ENCODE measurements around the gene MIDN.

MIDN gene

DNA sequence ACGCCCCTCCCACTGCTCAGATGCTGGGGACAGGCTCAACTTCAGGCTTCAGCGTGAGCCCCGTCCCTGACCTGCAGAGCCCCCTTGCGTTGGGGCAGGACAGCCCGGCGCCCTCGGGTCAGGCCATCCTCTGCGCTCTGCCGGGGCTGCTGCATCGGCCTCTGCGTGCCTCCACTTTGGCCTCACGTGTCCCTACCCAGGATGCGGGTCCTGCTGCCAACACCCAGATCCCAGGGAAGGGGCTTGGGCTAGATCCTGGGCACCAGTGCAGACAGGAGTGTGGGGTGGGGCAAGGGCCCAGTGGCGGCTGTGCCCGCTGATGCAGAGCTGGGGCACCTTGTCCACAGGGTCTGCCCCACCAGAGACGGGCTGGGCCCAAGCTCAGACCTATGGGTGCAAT lies 23.5 kb upstream of the MIDN start:
- Histone ChIP-seq H4K20me1 (ENCODE audit: insufficient read depth, low read length) (no peaks in the 10 kb centered on the region), H3F3A (ENCODE audit: insufficient read depth, low read length) (no peaks in the 10 kb centered on the region), H3K9me2 (ENCODE audit: low read depth, low read length) (no peaks in the 10 kb centered on the region), H2AFZ (ENCODE audit: low read length) (no peak overlapping the region), H3K27me3 (ENCODE audit: insufficient read depth, low read length) (no peaks in the 10 kb centered on the region), H3K36me3 (ENCODE audit: insufficient read depth, low read length) (peaks cover 48% of the 10 kb centered on the region), H3K4me3 (ENCODE audit: low read depth, low read length, poor library complexity, severe bottlenecking) (no peak overlapping the region), H3K79me2 (ENCODE audit: insufficient read depth, low read length) (no peaks in the 10 kb centered on the region), H3K4me2 (ENCODE audit: low read length) (no peak overlapping the region), H3K27ac (ENCODE audit: low read depth, low read length, poor library complexity, severe bottlenecking) (no peak overlapping the region), H3K9ac (ENCODE audit: low read length) (no peak overlapping the region), H3K9me3 (ENCODE audit: low read length) (no peaks in the 10 kb centered on the region), H3K4me1 (ENCODE audit: insufficient read depth, low read length, severe bottlenecking) (peaks cover 13% of the 10 kb centered on the region)
- TF ChIP-seq EZH2 (IDR thresholded peaks at IDR 0.05; ENCODE audit: borderline replicate concordance, low read length), result no peak
- TF ChIP-seq, protein P1, sequence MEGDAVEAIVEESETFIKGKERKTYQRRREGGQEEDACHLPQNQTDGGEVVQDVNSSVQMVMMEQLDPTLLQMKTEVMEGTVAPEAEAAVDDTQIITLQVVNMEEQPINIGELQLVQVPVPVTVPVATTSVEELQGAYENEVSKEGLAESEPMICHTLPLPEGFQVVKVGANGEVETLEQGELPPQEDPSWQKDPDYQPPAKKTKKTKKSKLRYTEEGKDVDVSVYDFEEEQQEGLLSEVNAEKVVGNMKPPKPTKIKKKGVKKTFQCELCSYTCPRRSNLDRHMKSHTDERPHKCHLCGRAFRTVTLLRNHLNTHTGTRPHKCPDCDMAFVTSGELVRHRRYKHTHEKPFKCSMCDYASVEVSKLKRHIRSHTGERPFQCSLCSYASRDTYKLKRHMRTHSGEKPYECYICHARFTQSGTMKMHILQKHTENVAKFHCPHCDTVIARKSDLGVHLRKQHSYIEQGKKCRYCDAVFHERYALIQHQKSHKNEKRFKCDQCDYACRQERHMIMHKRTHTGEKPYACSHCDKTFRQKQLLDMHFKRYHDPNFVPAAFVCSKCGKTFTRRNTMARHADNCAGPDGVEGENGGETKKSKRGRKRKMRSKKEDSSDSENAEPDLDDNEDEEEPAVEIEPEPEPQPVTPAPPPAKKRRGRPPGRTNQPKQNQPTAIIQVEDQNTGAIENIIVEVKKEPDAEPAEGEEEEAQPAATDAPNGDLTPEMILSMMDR (IDR thresholded peaks at IDR 0.05; ENCODE audit: low read length), result no peak

DNA sequence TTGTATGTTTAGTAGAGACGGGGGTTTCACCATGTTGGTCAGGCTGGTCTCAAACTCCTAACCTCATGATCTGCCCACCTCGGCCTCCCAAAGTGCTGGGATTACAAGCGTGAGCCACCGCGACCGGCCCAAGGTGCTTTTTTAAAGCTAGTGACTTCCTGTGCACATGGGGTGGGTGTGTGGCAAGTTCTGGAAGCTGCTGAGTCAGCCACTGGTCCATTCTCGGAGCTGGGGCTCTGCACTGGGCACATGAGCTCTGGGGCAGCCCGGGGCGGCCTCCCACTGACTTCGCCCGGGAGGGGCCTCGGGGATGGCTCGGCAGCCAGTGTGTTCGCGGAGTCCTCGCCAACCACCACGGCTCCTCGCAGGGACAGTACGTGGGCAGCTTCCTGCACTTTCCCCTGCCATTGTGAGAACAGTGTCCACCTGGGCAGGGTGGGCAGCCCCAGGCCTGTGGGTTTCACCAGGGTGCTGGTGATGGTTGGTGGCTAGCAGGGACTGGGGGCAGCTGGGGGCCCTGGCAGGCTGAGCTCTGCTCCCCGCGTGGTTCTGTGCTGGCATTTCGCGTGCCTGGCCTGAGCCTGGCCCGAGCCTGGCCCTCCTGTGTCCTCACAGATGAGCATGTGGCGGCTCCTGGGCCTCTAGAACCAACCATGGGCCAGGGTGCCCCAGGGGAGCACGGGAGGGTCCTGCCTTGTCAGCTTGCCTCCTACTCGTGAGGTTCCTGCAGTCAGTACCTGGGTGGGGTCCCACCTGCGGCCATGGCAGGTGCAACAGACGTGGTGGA lies 22.8 kb upstream of the MIDN start:
- H3K27me3 ChIP-seq (ENCODE audit: insufficient read depth, low read length), result no peaks in the 10 kb centered on the region
- no peak overlapping the region for H3K27ac ChIP-seq (ENCODE audit: low read depth, low read length, poor library complexity, severe bottlenecking)
- no peaks in the 10 kb centered on the region for H3K79me2 ChIP-seq (ENCODE audit: insufficient read depth, low read length)
- TF ChIP-seq EZH2 (IDR thresholded peaks at IDR 0.05; ENCODE audit: borderline replicate concordance, low read length), result no peak
- TF ChIP-seq, protein P1 (IDR thresholded peaks at IDR 0.05; ENCODE audit: low read length), result no peak
- no peaks in the 10 kb centered on the region for H3K9me3 ChIP-seq (ENCODE audit: low read length)
- no peak overlapping the region for H3K4me3 ChIP-seq (ENCODE audit: low read depth, low read length, poor library complexity, severe bottlenecking)
- H3K36me3 ChIP-seq (ENCODE audit: insufficient read depth, low read length), result peaks cover 48% of the 10 kb centered on the region
- no peaks in the 10 kb centered on the region for H3K9me2 ChIP-seq (ENCODE audit: low read depth, low read length)
- H3F3A ChIP-seq (ENCODE audit: insufficient read depth, low read length), result no peaks in the 10 kb centered on the region
- H3K9ac ChIP-seq (ENCODE audit: low read length), result no peak overlapping the region
- no peak overlapping the region for H3K4me2 ChIP-seq (ENCODE audit: low read length)
- no peak overlapping the region for H2AFZ ChIP-seq (ENCODE audit: low read length)
- peaks cover 6% of the 10 kb centered on the region for H3K4me1 ChIP-seq (ENCODE audit: insufficient read depth, low read length, severe bottlenecking)
- H4K20me1 ChIP-seq (ENCODE audit: insufficient read depth, low read length), result no peaks in the 10 kb centered on the region

- Histone ChIP-seq H3K9me3 (ENCODE audit: low read length) (no peaks in the 10 kb centered on the region), H2AFZ (ENCODE audit: low read length) (no peak overlapping the region), H3K4me2 (ENCODE audit: low read length) (no peak overlapping the region), H3K79me2 (ENCODE audit: insufficient read depth, low read length) (no peaks in the 10 kb centered on the region), H3K27ac (ENCODE audit: low read depth, low read length, poor library complexity, severe bottlenecking) (no peak overlapping the region), H3K4me3 (ENCODE audit: low read depth, low read length, poor library complexity, severe bottlenecking) (no peak overlapping the region), H3K4me1 (ENCODE audit: insufficient read depth, low read length, severe bottlenecking) (peaks cover 6% of the 10 kb centered on the region), H3K36me3 (ENCODE audit: insufficient read depth, low read length) (peaks cover 44% of the 10 kb centered on the region), H3K9me2 (ENCODE audit: low read depth, low read length) (no peaks in the 10 kb centered on the region), H3K27me3 (ENCODE audit: insufficient read depth, low read length) (no peaks in the 10 kb centered on the region), H4K20me1 (ENCODE audit: insufficient read depth, low read length) (no peaks in the 10 kb centered on the region), H3K9ac (ENCODE audit: low read length) (no peak overlapping the region), H3F3A (ENCODE audit: insufficient read depth, low read length) (no peaks in the 10 kb centered on the region)
- TF ChIP-seq, protein P1 (IDR thresholded peaks at IDR 0.05; ENCODE audit: low read length), result no peak
- no peak for TF ChIP-seq EZH2 (IDR thresholded peaks at IDR 0.05; ENCODE audit: borderline replicate concordance, low read length)
Measured at GRCh38 chr19:1226227-1226518, 22.2 kb upstream of the MIDN start.
